PFSK-1 (cell line): ENCODE data around the gene ZC3H10.
A peak's percentile ranks its signal among the peaks of the same experiment; 100 is the strongest.

Experiments
- FOXP2 ChIP-seq: optimal IDR thresholded peaks from 2 replicates; pipeline ENCODE3; 2011; ENCODE audit warnings: borderline replicate concordance, control low read depth, inconsistent platforms; ENCODE audit not compliant: insufficient read depth; ENCODE audit errors: extremely low read length, extremely low read depth
- POLR2AphosphoS5 ChIP-seq: IDR thresholded peaks from 2 replicates; pipeline ENCODE4 v1.6.1; 2012; ENCODE audit warnings: low read depth, mild to moderate bottlenecking, control low read depth, low read length, moderate library complexity
- SIN3A ChIP-seq: IDR thresholded peaks from 2 replicates; pipeline ENCODE4 v1.6.1; 2012; ENCODE audit warnings: mild to moderate bottlenecking, low read length, moderate library complexity, borderline replicate concordance; ENCODE audit not compliant: insufficient read depth
- TAF1 ChIP-seq: IDR thresholded peaks from 2 replicates; pipeline ENCODE4 v1.6.1; 2012; ENCODE audit warnings: low read length, control low read depth, borderline replicate concordance; ENCODE audit not compliant: insufficient read depth
- TF ChIP-seq, protein P1 (sequence below), 2 experiments: IDR thresholded peaks; 2 replicates each; pipeline versions ENCODE4 v1.6.1 to v1.8.0; 2011 to 2012; ENCODE audit warnings: low read depth in 2 of 2, low read length in 2 of 2, control low read depth in 1 of 2, inconsistent platforms in 1 of 2, mild to moderate bottlenecking in 1 of 2, moderate library complexity in 1 of 2; ENCODE audit not compliant: insufficient read depth in 1 of 2

The ZC3H10 gene

DNA sequence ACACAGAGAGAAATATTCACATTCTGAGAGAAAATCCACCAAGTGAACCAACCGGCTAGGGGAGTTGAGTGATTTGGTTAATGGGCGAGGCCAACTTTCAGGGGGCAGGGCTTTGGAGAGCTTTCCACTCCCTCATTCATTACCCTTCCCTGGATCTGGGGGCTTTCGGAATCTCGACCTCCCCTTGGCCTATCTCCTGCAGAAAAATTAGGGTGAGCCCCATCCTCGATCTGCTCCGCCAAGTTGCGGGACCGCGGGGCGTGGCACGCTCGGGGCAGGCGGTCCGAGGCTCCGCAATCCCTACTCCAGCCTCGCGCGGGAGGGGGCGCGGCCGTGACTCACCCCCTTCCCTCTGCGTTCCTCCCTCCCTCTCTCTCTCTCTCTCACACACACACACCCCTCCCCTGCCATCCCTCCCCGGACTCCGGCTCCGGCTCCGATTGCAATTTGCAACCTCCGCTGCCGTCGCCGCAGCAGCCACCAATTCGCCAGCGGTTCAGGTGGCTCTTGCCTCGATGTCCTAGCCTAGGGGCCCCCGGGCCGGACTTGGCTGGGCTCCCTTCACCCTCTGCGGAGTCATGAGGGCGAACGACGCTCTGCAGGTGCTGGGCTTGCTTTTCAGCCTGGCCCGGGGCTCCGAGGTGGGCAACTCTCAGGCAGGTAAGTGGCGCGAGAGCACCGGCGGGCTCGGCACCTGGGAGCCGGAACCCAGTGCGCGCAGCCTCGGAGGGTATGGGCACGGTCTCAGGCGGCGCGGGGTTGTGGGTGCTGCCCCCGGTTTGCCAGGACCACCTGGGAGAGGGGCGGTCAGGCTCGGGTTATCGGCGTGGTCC, 38.1 kb upstream of the ZC3H10 start, which contains the start of gene ERBB3:
Gene ERBB3, plus strand, starts transcription at position 443 of the 833 bp plus-strand sequence. Its CDS starts 136 bp downstream, at position 579.
- TF ChIP-seq FOXP2 (peak; percentile 18), POLR2AphosphoS5 (no peak), SIN3A (no peak), TAF1 (no peak)
- TF ChIP-seq, protein P1, sequence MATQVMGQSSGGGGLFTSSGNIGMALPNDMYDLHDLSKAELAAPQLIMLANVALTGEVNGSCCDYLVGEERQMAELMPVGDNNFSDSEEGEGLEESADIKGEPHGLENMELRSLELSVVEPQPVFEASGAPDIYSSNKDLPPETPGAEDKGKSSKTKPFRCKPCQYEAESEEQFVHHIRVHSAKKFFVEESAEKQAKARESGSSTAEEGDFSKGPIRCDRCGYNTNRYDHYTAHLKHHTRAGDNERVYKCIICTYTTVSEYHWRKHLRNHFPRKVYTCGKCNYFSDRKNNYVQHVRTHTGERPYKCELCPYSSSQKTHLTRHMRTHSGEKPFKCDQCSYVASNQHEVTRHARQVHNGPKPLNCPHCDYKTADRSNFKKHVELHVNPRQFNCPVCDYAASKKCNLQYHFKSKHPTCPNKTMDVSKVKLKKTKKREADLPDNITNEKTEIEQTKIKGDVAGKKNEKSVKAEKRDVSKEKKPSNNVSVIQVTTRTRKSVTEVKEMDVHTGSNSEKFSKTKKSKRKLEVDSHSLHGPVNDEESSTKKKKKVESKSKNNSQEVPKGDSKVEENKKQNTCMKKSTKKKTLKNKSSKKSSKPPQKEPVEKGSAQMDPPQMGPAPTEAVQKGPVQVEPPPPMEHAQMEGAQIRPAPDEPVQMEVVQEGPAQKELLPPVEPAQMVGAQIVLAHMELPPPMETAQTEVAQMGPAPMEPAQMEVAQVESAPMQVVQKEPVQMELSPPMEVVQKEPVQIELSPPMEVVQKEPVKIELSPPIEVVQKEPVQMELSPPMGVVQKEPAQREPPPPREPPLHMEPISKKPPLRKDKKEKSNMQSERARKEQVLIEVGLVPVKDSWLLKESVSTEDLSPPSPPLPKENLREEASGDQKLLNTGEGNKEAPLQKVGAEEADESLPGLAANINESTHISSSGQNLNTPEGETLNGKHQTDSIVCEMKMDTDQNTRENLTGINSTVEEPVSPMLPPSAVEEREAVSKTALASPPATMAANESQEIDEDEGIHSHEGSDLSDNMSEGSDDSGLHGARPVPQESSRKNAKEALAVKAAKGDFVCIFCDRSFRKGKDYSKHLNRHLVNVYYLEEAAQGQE (IDR thresholded peaks at IDR 0.05; ENCODE audit: insufficient read depth in 1 of 2, low read depth in 2 of 2, low read length in 2 of 2): no peak

DNA sequence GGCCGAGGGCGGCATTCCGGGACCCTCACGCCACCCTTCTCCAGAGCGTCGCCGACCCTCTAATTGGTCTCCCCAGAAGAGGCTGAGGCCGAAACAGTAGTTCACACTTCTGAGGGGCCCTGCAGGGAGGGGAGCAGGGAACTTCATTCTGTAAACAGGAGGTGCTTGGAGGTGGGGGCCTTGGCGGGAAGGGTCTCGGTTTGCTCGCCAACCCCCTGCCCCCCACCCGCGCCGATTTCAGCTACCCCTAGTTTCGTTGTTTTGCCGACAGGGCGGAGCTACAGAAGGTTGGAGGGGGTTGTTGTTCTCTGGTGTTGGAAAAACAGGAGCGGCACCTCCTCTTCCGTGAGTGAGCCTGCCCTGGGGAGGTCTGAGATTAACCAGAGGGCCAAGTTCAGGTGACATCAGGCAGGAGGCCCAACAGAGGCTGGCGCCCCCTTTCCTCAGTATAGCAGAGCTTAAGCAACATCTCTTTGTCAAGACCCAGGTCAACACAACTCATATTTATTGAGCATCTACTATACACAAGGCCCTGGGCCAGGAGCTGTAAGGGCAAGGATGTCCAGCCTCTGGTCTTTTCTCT, 37.4 kb upstream of the ZC3H10 start:
- TF ChIP-seq, protein P1 (IDR thresholded peaks at IDR 0.05; ENCODE audit: insufficient read depth in 1 of 2, low read depth in 2 of 2, low read length in 2 of 2): no peak
- TF ChIP-seq SIN3A: no peak
- TF ChIP-seq TAF1: no peak

DNA sequence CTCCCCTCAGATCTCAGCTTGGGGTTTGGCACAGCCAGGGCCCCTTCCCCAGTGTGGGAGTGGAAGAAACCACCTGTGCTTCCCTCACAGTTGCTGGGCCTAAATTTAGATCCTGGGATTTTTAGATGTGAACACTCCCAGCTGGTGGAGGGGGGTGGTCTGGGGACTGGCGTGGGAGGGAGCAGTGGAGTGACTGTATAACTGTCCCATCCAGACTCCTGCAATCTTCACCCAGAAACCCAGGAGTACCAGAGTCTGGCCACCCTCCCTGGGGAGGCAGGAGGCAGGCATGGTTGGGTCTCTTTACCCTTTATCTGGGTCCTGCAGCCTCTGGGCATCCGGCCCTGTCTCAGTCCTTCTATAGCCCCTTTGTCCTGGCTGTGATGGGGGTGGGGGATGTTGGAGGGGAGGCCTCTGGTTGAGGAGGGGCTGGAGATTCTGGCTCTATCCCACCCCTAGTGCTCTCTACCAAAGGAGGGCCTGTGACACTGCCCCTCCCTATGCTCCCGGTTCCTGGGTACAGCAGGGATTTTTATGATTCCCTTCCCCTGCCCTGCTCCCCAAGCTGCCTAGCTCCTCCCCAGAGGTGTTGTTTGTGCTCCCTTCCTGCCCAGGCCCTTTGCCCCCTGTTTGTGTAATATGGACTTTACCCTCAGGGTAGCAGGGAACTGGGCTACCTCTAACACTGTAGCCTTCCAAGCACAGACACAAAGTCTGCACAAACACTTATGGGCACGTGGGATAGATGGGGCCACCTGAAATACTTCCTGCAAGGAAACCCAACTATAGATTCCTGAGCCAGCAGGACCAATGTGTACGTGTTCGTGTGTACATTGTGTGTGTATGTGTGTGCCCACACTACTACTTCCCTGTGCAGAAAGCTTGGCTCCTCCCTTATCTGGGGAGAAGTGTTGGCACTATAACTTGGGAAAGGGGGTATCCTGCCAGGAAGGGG, 36.4 kb upstream of the ZC3H10 start:
- TF ChIP-seq FOXP2: no peak
- no peak for TF ChIP-seq SIN3A
- TF ChIP-seq TAF1: no peak
- no peak for TF ChIP-seq POLR2AphosphoS5
- TF ChIP-seq, protein P1 (IDR thresholded peaks at IDR 0.05; ENCODE audit: insufficient read depth in 1 of 2, low read depth in 2 of 2, low read length in 2 of 2): no peak

DNA sequence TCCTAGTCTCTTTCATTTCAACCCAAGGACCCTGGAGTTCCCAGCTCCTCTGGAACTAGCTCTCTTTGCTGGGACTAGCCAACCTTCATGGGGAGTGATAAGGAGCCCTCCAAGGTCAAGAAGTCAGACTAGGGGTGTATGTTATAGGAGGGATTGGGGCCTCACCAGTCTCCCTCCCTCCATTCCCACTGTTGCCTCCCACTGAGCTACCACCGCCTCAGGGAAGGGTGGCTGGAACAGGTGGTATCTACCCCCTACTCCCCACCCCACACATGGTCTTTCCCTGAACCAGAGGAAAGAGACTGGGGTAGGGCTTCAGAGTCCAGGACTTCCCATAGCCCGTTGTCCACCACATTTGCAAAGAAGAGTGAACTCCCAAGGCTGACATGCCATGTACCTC, 35.7 kb upstream of the ZC3H10 start:
- TF ChIP-seq, protein P1 (IDR thresholded peaks at IDR 0.05; ENCODE audit: insufficient read depth in 1 of 2, low read depth in 2 of 2, low read length in 2 of 2): no peak
- TF ChIP-seq FOXP2: no peak
- TF ChIP-seq TAF1: no peak
- TF ChIP-seq POLR2AphosphoS5: no peak
- TF ChIP-seq SIN3A: no peak
